SIG-M5 (cell line): ENCODE data around the gene SYT15.
"Not testable (repeated sequence)": the region's sequence is repeated elsewhere in the genome, so short reads cannot be mapped to it uniquely, and the experiment has no call there.

ENCODE experiments used
- DNase-seq: peaks from one replicate; lab custom pipeline; 2025; lab: John Stamatoyannopoulos, UW

SYT15 gene

GRCh38 chr10:46556515-46557318, 22.2 kb upstream of the SYT15 start, which contains the start of gene GPRIN2:
Gene GPRIN2 (minus strand): TSS chr10:46556658. CDS start chr10:46550736, 5,922 bp downstream.
- no peak for DNase-seq

GRCh38 chr10:46557319-46558121, 21.4 kb upstream of the SYT15 start:
- DNase-seq, result no peak

- no peak for DNase-seq
Observed at GRCh38 chr10:46558122-46558391, 20.9 kb upstream of the SYT15 start.

- DNase-seq, result no peak
Observed at GRCh38 chr10:46558392-46559185, 20.3 kb upstream of the SYT15 start.

- no peak for DNase-seq
Observed at GRCh38 chr10:46559231-46559671, 19.7 kb upstream of the SYT15 start.

- DNase-seq, result no peak
Observed at GRCh38 chr10:46560381-46560780, 18.5 kb upstream of the SYT15 start.

- no peak for DNase-seq
Observed at GRCh38 chr10:46560952-46561351, 18.0 kb upstream of the SYT15 start.

GRCh38 chr10:46565591-46566332, 13.2 kb upstream of the SYT15 start:
- DNase-seq, result not testable (repeated sequence)

- not testable (repeated sequence) for DNase-seq
Observed at GRCh38 chr10:46567151-46567550, 11.8 kb upstream of the SYT15 start.

- not testable (repeated sequence) for DNase-seq
Observed at GRCh38 chr10:46570655-46571054, 8.3 kb upstream of the SYT15 start.

GRCh38 chr10:46572765-46573164, 6.2 kb upstream of the SYT15 start:
- not testable (repeated sequence) for DNase-seq

GRCh38 chr10:46573314-46573713, 5.6 kb upstream of the SYT15 start:
- DNase-seq, result not testable (repeated sequence)

GRCh38 chr10:46573884-46574283, 5.0 kb upstream of the SYT15 start:
- not testable (repeated sequence) for DNase-seq

- not testable (repeated sequence) for DNase-seq
Observed at GRCh38 chr10:46577624-46578473, 1.1 kb upstream of the SYT15 start.

- DNase-seq, result not testable (repeated sequence)
Observed at GRCh38 chr10:46579378-46579777, 450 bp downstream of the SYT15 start.

- DNase-seq, result not testable (repeated sequence)
Observed at GRCh38 chr10:46581997-46582396, 3.1 kb downstream of the SYT15 start.

- DNase-seq, result not testable (repeated sequence)
Observed at GRCh38 chr10:46582568-46582967, 3.6 kb downstream of the SYT15 start.

- not testable (repeated sequence) for DNase-seq
Observed at GRCh38 chr10:46584196-46584595, 5.3 kb downstream of the SYT15 start.

- DNase-seq, result not testable (repeated sequence)
Observed at GRCh38 chr10:46585246-46585645, 6.3 kb downstream of the SYT15 start.

- not testable (repeated sequence) for DNase-seq
Observed at GRCh38 chr10:46587546-46587945, 8.6 kb downstream of the SYT15 start.

GRCh38 chr10:46588221-46588620, 9.3 kb downstream of the SYT15 start:
- DNase-seq, result not testable (repeated sequence)
